ENCODE measurements around the gene CLDN7. TPM values are rescaled to one million over a fixed set of nuclear protein-coding genes. Genes with fewer than 3 reads are reported as not detected.

Gene CLDN7
- total RNA-seq, 1 donor from 2014 or later, result not detected

MicroRNAs within 50 kb of the gene (microRNA counts, 767-probe panel; counts per million panel counts)
- microRNA hsa-miR-324-3p (not detected), microRNA hsa-miR-324-5p (10,491 counts per million, percentile 44 among the panel's probes with 10 or more counts)

Small RNAs within 50 kb of the gene (microRNA-seq; reads per million reads assigned to microRNA genes)
- 5,487 reads per million, percentile 93 among the genes with 10 or more reads in this experiment for gene MIR324

Other genes with a start within 250 kb of the CLDN7 start
- gene RNASEK, start 249.9 kb downstream of the CLDN7 start, total RNA-seq, result 205 and 259 TPM in 2 replicates
- gene BCL6B, start 239.4 kb downstream of the CLDN7 start, total RNA-seq, result not detected in 2 replicates
- gene SLC16A13, start 226.5 kb downstream of the CLDN7 start, total RNA-seq, result 0.10 and 0.75 TPM in 2 replicates
- gene SLC16A11, start 218.4 kb downstream of the CLDN7 start, total RNA-seq, result 0.78 TPM in 1 of 2 replicates, not detected in the other
- not detected in 2 replicates for gene CLEC10A, start 182.2 kb downstream of the CLDN7 start, total RNA-seq
- not detected in 2 replicates for gene ASGR2, start 147.7 kb downstream of the CLDN7 start, total RNA-seq
- gene ASGR1, start 83.1 kb downstream of the CLDN7 start, total RNA-seq, result 0.13 TPM in 1 of 2 replicates, not detected in the other
- 11.8 and 18.7 TPM in 2 replicates for gene DLG4, start 42.6 kb downstream of the CLDN7 start, total RNA-seq
- gene ACADVL, start 42.5 kb downstream of the CLDN7 start, total RNA-seq, result 659 and 702 TPM in 2 replicates
- 71.0 and 80.5 TPM in 2 replicates for gene DVL2, start 28.0 kb downstream of the CLDN7 start, total RNA-seq
- gene PHF23, start 23.0 kb downstream of the CLDN7 start, total RNA-seq, result 52.3 and 54.7 TPM in 2 replicates
- gene GABARAP, start 20.0 kb downstream of the CLDN7 start, total RNA-seq, result 239 and 315 TPM in 2 replicates
- 69.1 and 88.9 TPM in 2 replicates for gene CTDNEP1, start 10.7 kb downstream of the CLDN7 start, total RNA-seq
- gene ELP5, start 10.3 kb downstream of the CLDN7 start, total RNA-seq, result 75.1 and 81.8 TPM in 2 replicates
- 20.0 and 28.3 TPM in 2 replicates for gene SLC2A4, start 19.2 kb upstream of the CLDN7 start, total RNA-seq
- gene YBX2, start 32.2 kb upstream of the CLDN7 start, total RNA-seq, result 4.1 and 9.6 TPM in 2 replicates
- gene EIF5A, start 45.1 kb upstream of the CLDN7 start, total RNA-seq, result 510 and 518 TPM in 2 replicates
- 92.2 and 95.8 TPM in 2 replicates for gene GPS2, start 52.9 kb upstream of the CLDN7 start, total RNA-seq
- 19.5 and 22.3 TPM in 2 replicates for gene NEURL4, start 66.9 kb upstream of the CLDN7 start, total RNA-seq
- gene ACAP1, start 74.1 kb upstream of the CLDN7 start, total RNA-seq, result not detected in 2 replicates
- 10.0 and 10.1 TPM in 2 replicates for gene KCTD11, start 89.7 kb upstream of the CLDN7 start, total RNA-seq
- not detected in 2 replicates for gene TMEM95, start 92.7 kb upstream of the CLDN7 start, total RNA-seq
- gene TNK1, start 118.6 kb upstream of the CLDN7 start, total RNA-seq, result not detected in 2 replicates
- 15.1 and 22.3 TPM in 2 replicates for gene PLSCR3, start 132.0 kb upstream of the CLDN7 start, total RNA-seq
- gene TMEM256, start 141.6 kb upstream of the CLDN7 start, total RNA-seq, result 69.6 and 76.5 TPM in 2 replicates
- gene NLGN2, start 145.4 kb upstream of the CLDN7 start, total RNA-seq, result 5.7 and 7.2 TPM in 2 replicates
- not detected in 2 replicates for gene SPEM1, start 157.8 kb upstream of the CLDN7 start, total RNA-seq
- gene SPEM2, start 163.1 kb upstream of the CLDN7 start, total RNA-seq, result not detected in 2 replicates
- not detected in 2 replicates for gene SPEM3, start 166.4 kb upstream of the CLDN7 start, total RNA-seq
- gene TMEM102, start 173.0 kb upstream of the CLDN7 start, total RNA-seq, result 0.13 and 0.21 TPM in 2 replicates
- gene FGF11, start 177.0 kb upstream of the CLDN7 start, total RNA-seq, result 41.7 and 89.9 TPM in 2 replicates
- 213 and 222 TPM in 2 replicates for gene CHRNB1, start 182.6 kb upstream of the CLDN7 start, total RNA-seq
- gene ZBTB4, start 217.2 kb upstream of the CLDN7 start, total RNA-seq, result 32.8 and 38.0 TPM in 2 replicates
- gene SLC35G6, start 219.0 kb upstream of the CLDN7 start, total RNA-seq, result not detected in 2 replicates
- gene POLR2A, start 221.9 kb upstream of the CLDN7 start, total RNA-seq, result 41.2 and 47.1 TPM in 2 replicates

All from myocyte (in vitro differentiated cells).